Activated CD8-positive, alpha-beta memory T cell treated with anti-CD3 and anti-CD28 coated beads, Interleukin-2, amount 50 U/mL, for 24 hours (primary cell): ENCODE results near the gene TBC1D2B.

ENCODE experiments used
- DNase-seq: peaks from one replicate; pipeline ENCODE4 v3.0.0-alpha.2; 2020; ENCODE audit errors: extremely low read depth

TBC1D2B gene

GRCh38 chr15:78054966-78055365 is 22.5 kb downstream of the TBC1D2B start:
- no peak for DNase-seq

GRCh38 chr15:78054518-78054917 is 23.0 kb downstream of the TBC1D2B start:
- no peak for DNase-seq

- DNase-seq: no peak
Observed at GRCh38 chr15:78052545-78052944, 25.0 kb downstream of the TBC1D2B start.

- no peak for DNase-seq
Observed at GRCh38 chr15:78052001-78052401, 25.5 kb downstream of the TBC1D2B start.

- DNase-seq: no peak
Observed at GRCh38 chr15:78051596-78051995, 25.9 kb downstream of the TBC1D2B start.

- DNase-seq: no peak
Observed at GRCh38 chr15:78050826-78051225, 26.7 kb downstream of the TBC1D2B start.

GRCh38 chr15:78050441-78050809 is 27.1 kb downstream of the TBC1D2B start:
- no peak for DNase-seq

GRCh38 chr15:78049691-78050440 is 27.6 kb downstream of the TBC1D2B start:
- DNase-seq: no peak

GRCh38 chr15:78048628-78048920 is 28.9 kb downstream of the TBC1D2B start:
- no peak for DNase-seq

GRCh38 chr15:78047761-78048627 is 29.5 kb downstream of the TBC1D2B start:
- DNase-seq: no peak

GRCh38 chr15:78046796-78047341 is 30.6 kb downstream of the TBC1D2B start:
- DNase-seq: no peak

GRCh38 chr15:78045189-78045588 is 32.3 kb downstream of the TBC1D2B start:
- DNase-seq: no peak

GRCh38 chr15:78044407-78045155 is 32.9 kb downstream of the TBC1D2B start:
- DNase-seq: no peak

GRCh38 chr15:78041946-78042345 is 35.6 kb downstream of the TBC1D2B start:
- no peak for DNase-seq

- no peak for DNase-seq
Observed at GRCh38 chr15:78040653-78041244, 36.8 kb downstream of the TBC1D2B start.

GRCh38 chr15:78038585-78039247 is 38.8 kb downstream of the TBC1D2B start:
- DNase-seq: no peak

- DNase-seq: no peak
Observed at GRCh38 chr15:78037779-78038305, 39.7 kb downstream of the TBC1D2B start.

- DNase-seq: no peak
Observed at GRCh38 chr15:78037328-78037727, 40.2 kb downstream of the TBC1D2B start.

- DNase-seq: no peak
Observed at GRCh38 chr15:78035861-78036476, 41.5 kb downstream of the TBC1D2B start.

- DNase-seq: no peak
Observed at GRCh38 chr15:78035321-78035751, 42.2 kb downstream of the TBC1D2B start.
